ENCODE results near the gene CALCB. TPM values are rescaled to one million over a fixed set of nuclear protein-coding genes. Genes with fewer than 3 reads are reported as not detected.

CALCB gene
- polyA plus RNA-seq, 3 donors, result not detected

- Histone ChIP-seq H3K4me3 (replicated peaks in 1 of 3; ENCODE audit: low read depth in 2 of 3, low read length in 3 of 3) (no peak overlapping the region), H3K4me1 (ENCODE audit: control insufficient read depth in 1 of 2, insufficient read depth in 2 of 2, low read length in 2 of 2) (no peaks in the 10 kb centered on the region), H4K20me1 (ENCODE audit: insufficient read depth, low read length) (no peaks in the 10 kb centered on the region), H3K4me2 (replicated peaks; ENCODE audit: extremely low read depth, low read length, poor library complexity, severe bottlenecking) (no peak overlapping the region), H3K9ac (ENCODE audit: insufficient read depth, low read length, poor library complexity, severe bottlenecking) (no peak overlapping the region), H2AFZ (ENCODE audit: insufficient read depth, low read depth, low read length, poor library complexity, severe bottlenecking) (no peak overlapping the region), H3K27ac (ENCODE audit: low read depth in 1 of 2, low read length in 2 of 2) (no peak overlapping the region), H3K36me3 (replicated peaks in 1 of 2; ENCODE audit: control insufficient read depth in 1 of 2, insufficient read depth in 2 of 2, low read length in 2 of 2) (no peaks in the 10 kb centered on the region), H3K27me3 (ENCODE audit: control insufficient read depth in 2 of 2, insufficient read depth in 2 of 2, low read length in 2 of 2) (peaks cover 0 to 2% of the 10 kb centered on the region in 2 donors), H3K79me2 (ENCODE audit: insufficient read depth, low read length) (no peaks in the 10 kb centered on the region), H3K9me3 (replicated peaks in 1 of 2; ENCODE audit: control insufficient read depth in 1 of 2, insufficient read depth in 1 of 2, low read length in 2 of 2) (no peaks in the 10 kb centered on the region)
- no peaks in the 10 kb centered on the region for H3K36me3 Mint-ChIP-seq
- H3K27me3 Mint-ChIP-seq (ENCODE audit: low read depth in 3 of 3), result peaks cover 4 to 12% (median 9%) of the 10 kb centered on the region in 3 donors
- no peak overlapping the region for H3K4me3 Mint-ChIP-seq
- no peak overlapping the region for H3K27ac Mint-ChIP-seq
- TF ChIP-seq CTCF (IDR thresholded peaks at IDR 0.05), result no peak
- DNase-seq, result no peak
- WGBS (ENCODE audit: insufficient coverage), result 100% methylated on average over 1 of the region's 2 CpGs
- H3K4me1 Mint-ChIP-seq, result no peaks in the 10 kb centered on the region
- intact Hi-C loops (cut with micrococcal nuclease), result no loop called here
- peaks cover 0 to 2% (median 0%) of the 10 kb centered on the region in 7 donors for H3K9me3 Mint-ChIP-seq
Measured at GRCh38 chr11:15038963-15039362, 34.4 kb upstream of the CALCB start.

GRCh38 chr11:15045209-15045608, 28.2 kb upstream of the CALCB start:
- H3K27me3 Mint-ChIP-seq (ENCODE audit: low read depth in 3 of 3), result peaks cover 0 to 4% (median 3%) of the 10 kb centered on the region in 3 donors
- H3K27me3 ChIP-seq (ENCODE audit: control insufficient read depth in 2 of 2, insufficient read depth in 2 of 2, low read length in 2 of 2), result no peaks in the 10 kb centered on the region
- H3K9me3 ChIP-seq (replicated peaks in 1 of 2; ENCODE audit: control insufficient read depth in 1 of 2, insufficient read depth in 1 of 2, low read length in 2 of 2), result no peaks in the 10 kb centered on the region
- H2AFZ ChIP-seq (ENCODE audit: insufficient read depth, low read depth, low read length, poor library complexity, severe bottlenecking), result no peak overlapping the region
- H3K4me1 ChIP-seq (ENCODE audit: control insufficient read depth in 1 of 2, insufficient read depth in 2 of 2, low read length in 2 of 2), result no peaks in the 10 kb centered on the region
- no peak overlapping the region for H3K4me3 Mint-ChIP-seq
- no peaks in the 10 kb centered on the region for H3K9me3 Mint-ChIP-seq
- no peaks in the 10 kb centered on the region for H3K36me3 ChIP-seq (replicated peaks in 1 of 2; ENCODE audit: control insufficient read depth in 1 of 2, insufficient read depth in 2 of 2, low read length in 2 of 2)
- H3K4me2 ChIP-seq (replicated peaks; ENCODE audit: extremely low read depth, low read length, poor library complexity, severe bottlenecking), result no peak overlapping the region
- H4K20me1 ChIP-seq (ENCODE audit: insufficient read depth, low read length), result no peaks in the 10 kb centered on the region
- no peak overlapping the region for H3K27ac ChIP-seq (ENCODE audit: low read depth in 1 of 2, low read length in 2 of 2)
- TF ChIP-seq CTCF (IDR thresholded peaks at IDR 0.05), result no peak
- no peak for DNase-seq
- no peak overlapping the region for H3K27ac Mint-ChIP-seq
- no peaks in the 10 kb centered on the region for H3K36me3 Mint-ChIP-seq
- intact Hi-C loops (cut with micrococcal nuclease), result no loop called here
- peaks cover 4% of the 10 kb centered on the region for H3K4me1 Mint-ChIP-seq
- no peak overlapping the region for H3K9ac ChIP-seq (ENCODE audit: insufficient read depth, low read length, poor library complexity, severe bottlenecking)
- H3K4me3 ChIP-seq (replicated peaks in 1 of 3; ENCODE audit: low read depth in 2 of 3, low read length in 3 of 3), result no peak overlapping the region
- H3K79me2 ChIP-seq (ENCODE audit: insufficient read depth, low read length), result no peaks in the 10 kb centered on the region

Measured in CD14-positive monocyte (primary cell).